HepG2 (cell line): ENCODE measurements around the gene EHD4.

Source experiments
- CTCF ChIP-seq: sonication (generic); formaldehyde crosslinking; IDR thresholded peaks from 2 replicates; pipeline ENCODE4 v1.5.0; 2020; ENCODE audit warnings: mild to moderate bottlenecking, missing genetic modification reagents, moderate library complexity
- MAFK ChIP-seq, 2 experiments: IDR thresholded peaks in 1 of 2; conservative IDR thresholded peaks in 1 of 2; 2 replicates each; pipeline ENCODE4 v1.6.1; 2011; ENCODE audit warnings: improper control_type of control experiment in 2 of 2, low read length in 2 of 2
- NFKBIZ ChIP-seq: IDR thresholded peaks from 2 replicates; pipeline ENCODE4 v1.6.1; 2018; ENCODE audit warnings: missing genetic modification reagents, missing compliant biosample characterization
- NONO ChIP-seq, 2 experiments: fragments of 450-650 bp in 1 of 2; sonication (generic) in 1 of 2; formaldehyde crosslinking in 1 of 2; IDR thresholded peaks in 1 of 2; conservative IDR thresholded peaks in 1 of 2; 2 replicates each; pipeline versions ENCODE4 v1.6.1 to v1.8.0; 2017 to 2022; ENCODE audit warnings: mild to moderate bottlenecking in 1 of 2, missing genetic modification reagents in 1 of 2, moderate library complexity in 1 of 2
- POLR2A ChIP-seq, 2 experiments: IDR thresholded peaks; 2 replicates each; pipeline ENCODE4 v1.6.1; 2011; ENCODE audit warnings: low read depth in 2 of 2, low read length in 2 of 2, mild to moderate bottlenecking in 1 of 2, moderate library complexity in 1 of 2; ENCODE audit not compliant: insufficient read depth in 1 of 2
- RFX5 ChIP-seq: IDR thresholded peaks from 2 replicates; pipeline ENCODE4 v1.6.1; 2011; ENCODE audit warnings: low read depth, low read length, improper control_type of control experiment
- SP1 ChIP-seq, 2 experiments: fragments of 450-650 bp in 1 of 2; sonication (generic) in 1 of 2; formaldehyde crosslinking in 1 of 2; IDR thresholded peaks; 2 replicates each; pipeline versions ENCODE4 v1.4.0 to v1.6.1; 2016 to 2020; ENCODE audit warnings: missing genetic modification reagents in 1 of 2
- ZFP36 ChIP-seq: fragments of 150-350 bp; IDR thresholded peaks from 2 replicates; pipeline ENCODE4 v1.6.1; 2018; ENCODE audit warnings: borderline replicate concordance, low read length, low read depth; ENCODE audit not compliant: partially characterized antibody
- ZNF12 ChIP-seq: sonication (generic); formaldehyde crosslinking; IDR thresholded peaks from 2 replicates; pipeline ENCODE4 v1.5.0; 2020; ENCODE audit warnings: missing genetic modification reagents
- TF ChIP-seq, protein P1 (sequence below): sonication (generic); formaldehyde crosslinking; IDR thresholded peaks from 2 replicates; pipeline ENCODE4 v1.4.0; 2020; ENCODE audit warnings: mild to moderate bottlenecking, missing genetic modification reagents
- TF ChIP-seq, protein P2 (sequence below): sonication (generic); formaldehyde crosslinking; IDR thresholded peaks from 2 replicates; pipeline ENCODE4 v1.4.0; 2020; ENCODE audit warnings: mild to moderate bottlenecking, missing genetic modification reagents
- TF ChIP-seq, protein P3 (sequence below): IDR thresholded peaks from 2 replicates; pipeline ENCODE4 v1.6.1; 2012; ENCODE audit warnings: inconsistent platforms

- TF ChIP-seq MAFK (conservative IDR thresholded peaks at IDR 0.05 in 1 of 2, IDR thresholded peaks at IDR 0.05 in 1 of 2; ENCODE audit: low read length in 2 of 2) (no peak), POLR2A (IDR thresholded peaks at IDR 0.05; ENCODE audit: insufficient read depth in 1 of 2, low read depth in 2 of 2, low read length in 2 of 2) (no peak), SP1 (IDR thresholded peaks at IDR 0.05) (no peak), SP1 (CRISPR knock-in tag; IDR thresholded peaks at IDR 0.05) (no peak), RFX5 (no peak), NONO (IDR thresholded peaks at IDR 0.05) (no peak), NONO (CRISPR knock-in tag; conservative IDR thresholded peaks at IDR 0.05) (no peak), NFKBIZ (CRISPR knock-in tag) (no peak), CTCF (no peak), ZNF12 (CRISPR knock-in tag) (no peak), ZFP36 (no peak)
- TF ChIP-seq, protein P1, sequence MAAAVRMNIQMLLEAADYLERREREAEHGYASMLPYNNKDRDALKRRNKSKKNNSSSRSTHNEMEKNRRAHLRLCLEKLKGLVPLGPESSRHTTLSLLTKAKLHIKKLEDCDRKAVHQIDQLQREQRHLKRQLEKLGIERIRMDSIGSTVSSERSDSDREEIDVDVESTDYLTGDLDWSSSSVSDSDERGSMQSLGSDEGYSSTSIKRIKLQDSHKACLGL (CRISPR knock-in tag), result no peak
- TF ChIP-seq, protein P2, sequence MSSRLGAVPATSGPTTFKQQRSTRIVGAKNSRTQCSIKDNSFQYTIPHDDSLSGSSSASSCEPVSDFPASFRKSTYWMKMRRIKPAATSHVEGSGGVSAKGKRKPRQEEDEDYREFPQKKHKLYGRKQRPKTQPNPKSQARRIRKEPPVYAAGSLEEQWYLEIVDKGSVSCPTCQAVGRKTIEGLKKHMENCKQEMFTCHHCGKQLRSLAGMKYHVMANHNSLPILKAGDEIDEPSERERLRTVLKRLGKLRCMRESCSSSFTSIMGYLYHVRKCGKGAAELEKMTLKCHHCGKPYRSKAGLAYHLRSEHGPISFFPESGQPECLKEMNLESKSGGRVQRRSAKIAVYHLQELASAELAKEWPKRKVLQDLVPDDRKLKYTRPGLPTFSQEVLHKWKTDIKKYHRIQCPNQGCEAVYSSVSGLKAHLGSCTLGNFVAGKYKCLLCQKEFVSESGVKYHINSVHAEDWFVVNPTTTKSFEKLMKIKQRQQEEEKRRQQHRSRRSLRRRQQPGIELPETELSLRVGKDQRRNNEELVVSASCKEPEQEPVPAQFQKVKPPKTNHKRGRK (CRISPR knock-in tag), result no peak
- TF ChIP-seq, protein P3, sequence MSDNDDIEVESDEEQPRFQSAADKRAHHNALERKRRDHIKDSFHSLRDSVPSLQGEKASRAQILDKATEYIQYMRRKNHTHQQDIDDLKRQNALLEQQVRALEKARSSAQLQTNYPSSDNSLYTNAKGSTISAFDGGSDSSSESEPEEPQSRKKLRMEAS, result no peak
These were observed 59.1 kb downstream of the EHD4 start for GRCh38 chr15:41913256-41913655.
